22Rv1 (cell line): Measurements from ENCODE around the gene HTR2A.

Experiments used
- CTCF ChIP-seq: fragments of 450-650 bp; IDR thresholded peaks from 2 replicates; pipeline ENCODE4 v1.5.1; 2017; ENCODE audit warnings: mild to moderate bottlenecking
- ZFX ChIP-seq: fragments of 450-650 bp; IDR thresholded peaks from 2 replicates; pipeline ENCODE4 v1.6.1; 2017; ENCODE audit warnings: antibody characterized with exemption, borderline replicate concordance

- no peak for TF ChIP-seq CTCF
- TF ChIP-seq ZFX: no peak
These were observed 11.8 kb downstream of the HTR2A start for GRCh38 chr13:46885018-46885417.
